Stimulated activated CD4-positive, alpha-beta T cell treated with anti-CD3 and anti-CD28 coated beads, Interleukin-2, amount 100 ng/mL, for 24 hours (primary cell): Measurements from ENCODE around the gene MYH7.
A peak's percentile ranks its signal among the peaks of the same experiment; 100 is the strongest.
"Not testable (repeated sequence)": the region's sequence is repeated elsewhere in the genome, so short reads cannot be mapped to it uniquely, and the experiment has no call there.

Source experiments
- DNase-seq, 2 donors: peaks; one replicate each; pipeline ENCODE4 v3.0.0-alpha.2; 2020

MYH7 gene

GRCh38 chr14:23435543-23436326 is at the start of gene MYH7:
MYH7 (minus strand) TSS chr14:23435660; CDS start chr14:23433732, 1,928 bp downstream.
- DNase-seq = no peak

DNA sequence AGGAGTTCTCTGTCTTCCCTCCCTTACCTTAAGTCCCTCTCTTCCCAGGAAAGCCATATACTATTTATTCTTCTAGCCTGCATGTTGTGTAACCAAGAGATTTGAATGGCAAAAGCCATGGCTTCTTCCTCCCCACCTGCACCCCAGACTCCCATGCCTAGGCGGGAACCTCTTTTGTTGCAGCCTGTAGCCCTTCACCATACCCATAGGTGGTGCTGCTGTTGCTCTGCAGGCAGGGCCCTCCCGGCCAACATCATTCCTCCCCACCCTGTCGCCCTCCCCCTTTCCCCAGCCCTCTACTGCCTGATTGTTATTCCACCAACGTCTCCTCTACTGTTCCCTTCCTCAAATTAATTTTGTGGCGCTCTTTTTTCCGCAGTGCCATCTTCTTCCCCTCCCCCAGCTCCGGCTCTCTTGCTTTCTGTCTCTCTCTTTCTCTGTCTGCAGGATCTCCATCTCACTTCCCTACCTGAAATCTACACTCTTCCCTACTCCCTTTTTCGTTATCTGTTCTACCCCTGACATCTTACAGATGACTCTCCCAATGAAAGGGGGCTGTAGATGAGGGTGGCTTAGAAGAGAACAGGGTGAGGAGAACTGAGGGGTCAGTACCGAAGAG is 47.9 kb upstream of the MYH7 start:
- DNase-seq = peak in 1 of 2 donors; percentile 3

DNA sequence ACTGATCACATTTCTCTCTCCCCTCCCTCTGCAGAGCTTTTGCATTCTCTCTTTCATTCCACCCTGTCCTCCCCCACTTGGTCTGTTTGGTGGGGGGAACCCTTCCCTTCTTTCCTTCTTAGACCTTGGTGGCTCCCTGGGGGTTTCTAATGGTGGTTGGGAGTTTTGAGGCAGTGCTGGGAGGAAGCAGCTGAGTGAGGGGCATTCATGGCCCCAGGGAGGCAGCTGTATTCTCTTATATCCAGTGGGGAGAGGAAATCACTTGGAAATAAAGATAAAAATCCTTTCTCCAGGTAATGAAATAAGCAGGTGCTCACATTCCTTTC is 47.3 kb upstream of the MYH7 start:
- no peak for DNase-seq

DNA sequence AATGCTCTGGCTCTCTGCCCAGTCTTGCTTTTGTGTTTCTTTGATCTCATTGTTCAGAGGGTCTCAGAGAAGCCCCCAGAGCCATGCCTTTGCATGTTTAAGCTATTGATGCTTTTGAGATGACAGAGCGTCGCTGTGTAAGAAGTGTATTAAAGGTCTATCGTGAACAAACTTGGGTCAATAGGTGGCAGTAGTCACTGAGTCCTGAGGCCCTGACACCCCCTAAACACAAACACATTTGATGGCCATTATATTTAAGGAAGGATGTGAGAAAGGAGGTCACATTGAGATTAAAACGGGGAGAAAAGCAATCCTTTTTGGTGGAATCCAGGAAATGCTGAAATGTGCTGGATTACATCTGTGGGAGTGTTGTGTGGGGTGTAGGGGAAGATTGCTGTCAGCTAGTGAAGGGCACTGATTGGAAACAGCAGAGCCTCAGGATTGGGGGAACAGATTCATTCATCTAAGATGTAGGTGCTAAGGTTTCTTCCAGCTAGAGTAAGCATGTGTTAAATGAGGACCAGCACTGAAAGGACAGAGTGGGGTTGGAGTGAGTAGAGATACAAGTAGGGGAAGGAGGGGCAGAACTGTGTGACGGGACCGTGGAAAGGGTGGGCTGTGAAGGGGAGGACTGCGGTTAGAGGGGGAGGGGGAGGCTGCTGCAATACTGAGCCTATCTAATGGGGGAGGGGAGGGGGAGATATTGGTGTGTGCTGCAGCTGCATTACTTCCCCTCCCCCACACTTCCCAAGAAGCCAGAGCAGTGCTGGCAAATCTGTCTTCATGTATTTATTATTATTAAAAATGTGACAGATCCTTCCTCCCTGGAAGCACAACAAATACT is 46.7 kb upstream of the MYH7 start:
- DNase-seq = no peak

DNA sequence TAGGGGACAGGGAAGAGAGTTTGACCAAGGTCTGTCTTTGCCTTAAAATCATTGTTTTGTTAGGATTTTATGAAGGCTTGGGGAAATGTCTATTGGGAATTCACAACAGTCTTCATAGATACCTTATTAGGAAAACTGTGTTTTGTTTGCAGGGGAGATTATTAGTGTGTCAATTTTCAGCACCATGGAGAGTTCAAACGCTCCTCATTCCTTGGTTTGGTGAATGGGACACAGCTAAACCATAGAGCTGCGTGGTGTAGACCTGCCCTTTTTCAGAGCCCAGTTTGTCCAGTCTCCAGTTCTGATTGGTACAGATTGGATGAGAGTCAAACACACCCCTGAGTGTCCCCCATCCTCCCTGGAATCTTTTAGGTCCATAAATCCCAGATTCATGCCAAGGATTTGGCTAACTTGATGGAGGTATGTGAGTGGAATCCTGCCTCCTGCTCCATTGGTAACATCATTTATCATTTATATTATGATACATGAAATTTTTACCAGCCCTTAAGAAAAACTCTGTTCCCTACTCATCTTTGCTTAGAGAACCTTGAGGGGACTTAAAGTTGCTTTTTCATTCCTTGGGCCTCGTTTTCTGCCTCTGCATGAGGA is 46.0 kb upstream of the MYH7 start:
- DNase-seq = no peak

DNA sequence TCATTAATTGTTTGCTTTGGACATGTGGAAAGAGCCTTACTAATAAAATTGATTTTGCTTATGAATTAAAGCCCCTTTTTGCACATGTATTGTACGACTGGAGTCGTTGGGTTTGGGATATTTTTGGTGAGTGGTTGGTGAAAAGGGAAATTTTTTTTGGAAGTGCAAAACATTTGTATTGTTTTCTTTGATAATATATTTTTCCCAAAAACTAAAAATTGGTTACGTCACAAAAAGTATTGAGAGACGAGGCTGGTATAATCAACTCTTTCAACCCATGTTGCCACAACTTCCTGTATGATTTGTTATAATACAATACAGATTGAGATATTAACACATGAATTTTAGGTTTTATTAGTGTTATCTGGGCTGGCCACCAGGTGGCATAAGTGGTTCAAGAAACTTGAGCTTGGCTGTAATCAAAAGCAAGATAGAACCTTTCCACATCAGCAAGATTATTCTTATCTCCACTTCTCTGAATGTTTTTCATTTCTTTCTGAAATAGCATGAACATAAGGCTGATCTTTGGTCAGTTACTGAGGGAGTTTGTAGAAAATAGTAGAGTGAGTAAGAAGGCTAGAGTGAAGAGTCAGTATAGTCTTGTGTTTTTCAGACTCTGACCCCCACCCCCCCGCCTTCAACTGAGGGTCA is 42.8 kb upstream of the MYH7 start:
- peak; percentile 67 to 71 for DNase-seq

DNA sequence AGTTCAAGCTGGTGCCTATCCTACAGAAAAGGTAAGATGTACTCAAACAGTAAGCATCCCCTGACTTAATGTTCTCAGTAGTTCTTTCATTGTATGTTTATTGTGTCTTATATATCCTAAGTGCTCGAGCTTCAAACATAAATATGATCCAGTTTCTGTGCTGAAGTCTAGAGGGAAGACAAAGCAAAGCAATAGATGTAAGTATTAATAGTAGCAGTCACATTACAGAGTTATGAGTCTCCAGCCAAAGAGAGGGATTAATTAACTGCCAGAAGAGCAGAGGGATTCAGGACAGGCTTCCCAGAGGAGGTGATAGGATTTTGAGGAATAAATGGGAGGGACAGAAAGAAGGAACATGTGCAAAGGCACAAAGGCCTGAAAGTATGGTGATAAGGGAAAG is 35.5 kb upstream of the MYH7 start:
- DNase-seq = no peak

GRCh38 chr14:23469906-23470403 is 34.5 kb upstream of the MYH7 start:
- no peak for DNase-seq

- peak; percentile 90 to 92 for DNase-seq
Observed at GRCh38 chr14:23469127-23469905, 33.9 kb upstream of the MYH7 start, which contains the start of gene NGDN. NGDN (plus strand) TSS chr14:23469703; CDS start chr14:23469716, 13 bp downstream.

DNA sequence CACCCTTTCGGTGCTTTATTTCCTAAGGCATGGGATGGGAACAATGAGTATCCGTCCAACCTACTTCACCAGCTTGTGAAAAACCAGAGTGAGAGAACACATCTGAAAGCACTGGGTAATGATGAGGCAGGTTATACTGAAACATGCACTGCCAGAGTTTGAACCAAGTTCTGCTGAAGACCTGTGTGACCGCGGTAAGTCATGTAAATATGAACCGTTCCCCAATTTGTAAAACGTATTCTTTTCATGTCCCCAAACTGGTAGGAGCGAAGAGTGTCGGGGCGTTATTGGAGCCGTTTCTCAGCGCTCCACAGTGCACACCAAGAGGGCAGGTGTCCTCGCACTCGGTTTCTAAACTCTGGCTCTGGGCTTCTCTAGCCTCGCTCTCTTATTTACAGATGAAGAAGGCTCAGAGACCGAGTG is 33.3 kb upstream of the MYH7 start:
- DNase-seq = no peak

- DNase-seq = no peak
Observed at GRCh38 chr14:23465261-23465660, 29.8 kb upstream of the MYH7 start.

GRCh38 chr14:23464700-23465099 is 29.2 kb upstream of the MYH7 start:
- no peak for DNase-seq

DNA sequence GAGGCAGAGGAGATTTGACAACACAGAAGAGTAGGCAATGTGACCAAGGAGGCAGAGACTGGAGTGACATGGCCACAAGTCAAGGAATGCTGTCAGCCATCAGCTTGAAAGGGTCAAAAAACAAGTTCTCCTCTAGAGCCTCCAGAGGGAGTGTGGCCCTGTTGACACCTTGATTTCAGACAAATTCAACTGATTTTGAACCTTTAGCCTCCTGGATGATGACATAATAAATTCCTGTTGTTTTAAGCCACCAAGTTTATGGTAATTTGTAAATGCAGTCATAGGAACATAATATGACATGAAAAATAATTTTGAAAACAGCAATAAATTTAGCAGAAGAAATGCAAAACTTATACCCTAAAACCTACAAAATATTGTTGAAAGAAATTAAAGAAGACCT is 25.5 kb upstream of the MYH7 start:
- no peak for DNase-seq

- no peak for DNase-seq
Observed at GRCh38 chr14:23457587-23458445, 22.4 kb upstream of the MYH7 start.

DNA sequence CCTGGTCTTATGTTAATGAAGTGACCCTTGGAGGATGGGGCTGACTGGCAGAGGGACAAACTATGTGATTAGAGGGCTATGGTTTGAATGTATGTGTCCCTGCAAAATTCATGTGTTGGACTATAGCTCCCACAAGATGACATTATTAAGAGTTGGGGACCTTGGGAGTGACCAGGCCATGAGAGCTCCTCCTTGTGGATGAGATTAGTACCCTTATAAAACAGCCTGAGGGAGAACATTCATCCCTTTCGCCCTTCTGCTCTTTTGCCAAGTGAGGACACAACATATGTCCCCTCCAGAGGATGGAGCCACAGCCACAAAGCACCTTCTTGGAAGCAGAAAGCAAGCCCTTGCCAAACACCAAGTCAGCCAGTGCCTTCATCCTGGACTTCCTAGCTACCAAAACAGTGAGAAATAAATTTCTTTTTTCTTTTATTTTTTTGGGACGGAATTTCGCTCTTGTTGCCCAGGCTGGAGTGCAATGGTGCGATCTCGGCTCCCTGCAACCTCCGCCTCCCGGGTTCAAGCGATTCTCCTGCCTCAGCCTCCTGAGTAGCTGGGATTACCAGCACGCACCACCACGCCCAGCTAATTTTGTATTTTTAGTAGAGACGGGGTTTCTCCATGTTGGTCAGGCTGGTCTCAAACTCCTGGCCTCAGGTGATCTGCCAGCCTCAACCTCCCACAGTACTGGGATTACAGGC is 21.6 kb upstream of the MYH7 start:
- not testable (repeated sequence) for DNase-seq

DNA sequence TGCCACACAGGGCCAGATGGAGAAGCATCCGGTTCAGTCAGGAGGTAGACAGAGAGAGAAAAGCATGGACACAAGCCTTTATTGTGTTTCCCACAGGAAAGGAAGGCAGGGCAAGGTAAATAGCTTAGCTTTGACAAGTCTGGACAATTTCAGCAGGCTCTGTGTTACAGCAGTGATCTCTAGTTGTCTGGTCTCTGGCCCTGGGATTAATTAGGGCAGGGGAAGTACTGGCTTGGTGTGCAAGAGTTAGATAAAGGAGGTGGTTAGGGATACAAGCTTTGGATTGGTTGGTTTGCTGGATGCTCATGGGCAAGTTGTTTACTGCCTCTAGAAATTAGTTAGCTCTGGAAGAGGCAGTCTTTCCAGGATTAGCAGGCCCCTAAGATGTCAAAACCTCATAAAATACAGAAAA is 19.0 kb upstream of the MYH7 start:
- DNase-seq = no peak

DNA sequence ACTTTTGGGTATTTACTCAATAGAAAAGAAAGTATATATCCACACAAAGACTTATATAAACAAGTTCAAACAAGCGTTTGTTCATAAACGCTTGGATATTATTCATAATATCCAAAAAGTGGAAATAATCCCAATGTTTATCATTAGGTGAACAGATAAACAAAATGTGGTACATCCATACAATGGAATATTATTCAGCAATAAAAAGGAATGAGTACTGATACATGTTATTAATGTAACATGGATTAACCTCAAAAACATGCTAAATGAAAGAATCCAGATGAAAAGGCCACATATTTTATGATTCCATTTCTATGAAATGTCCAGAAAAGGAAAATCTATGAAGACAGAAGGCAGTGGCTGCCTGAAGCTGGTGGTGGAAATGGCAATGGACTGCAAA is 16.8 kb upstream of the MYH7 start:
- DNase-seq = no peak

GRCh38 chr14:23450379-23450778 is 14.9 kb upstream of the MYH7 start:
- DNase-seq = no peak

DNA sequence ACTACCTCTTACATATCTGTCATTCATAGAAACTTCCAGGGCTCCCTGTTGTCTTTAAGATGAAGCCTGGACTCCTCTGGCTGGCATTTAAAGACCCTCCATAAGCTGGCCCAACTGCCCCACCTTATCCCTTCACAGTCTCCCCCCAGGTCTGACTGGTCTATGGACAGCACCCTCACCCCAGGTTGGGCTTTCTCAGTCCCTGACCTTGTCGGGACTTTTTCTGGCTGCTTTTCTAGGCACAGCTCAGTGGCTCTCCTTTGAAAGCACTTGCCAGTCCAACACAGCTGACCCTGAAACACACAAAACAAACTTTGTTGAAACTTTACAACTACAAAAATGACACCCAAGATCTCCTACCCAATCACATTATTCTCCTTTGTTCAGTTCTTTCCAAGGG is 13.9 kb upstream of the MYH7 start:
- peak in 1 of 2 donors; percentile 8 for DNase-seq
